Mucosa of rectum (tissue), 2 donors: Measurements from ENCODE around the gene ZNF883.
"Not testable (repeated sequence)": the region's sequence is repeated elsewhere in the genome, so short reads cannot be mapped to it uniquely, and the experiment has no call there.

ENCODE experiments used
- H3K27ac ChIP-seq, 2 donors: one replicate each; pipeline ENCODE4 v1.7.0; 2013; ENCODE audit warnings: inconsistent platforms in 2 of 2, low read depth in 2 of 2, low read length in 2 of 2
- H3K27me3 ChIP-seq, 2 donors: one replicate each; pipeline ENCODE4 v1.7.0; 2013; ENCODE audit warnings: low read length in 2 of 2; ENCODE audit not compliant: control insufficient read depth in 2 of 2, insufficient read depth in 2 of 2
- H3K36me3 ChIP-seq, 2 donors: one replicate each; pipeline ENCODE4 v1.7.0; 2013; ENCODE audit warnings: low read length in 2 of 2; ENCODE audit not compliant: control insufficient read depth in 2 of 2, insufficient read depth in 2 of 2
- H3K4me1 ChIP-seq, 2 donors: one replicate each; pipeline ENCODE4 v1.7.0; 2013; ENCODE audit warnings: low read length in 2 of 2, mild to moderate bottlenecking in 1 of 2; ENCODE audit not compliant: control insufficient read depth in 2 of 2, insufficient read depth in 2 of 2
- H3K4me3 ChIP-seq, 2 donors: one replicate each; pipeline ENCODE4 v1.7.0; 2013; ENCODE audit warnings: low read length in 2 of 2
- H3K9ac ChIP-seq, 2 donors: one replicate each; pipeline ENCODE4 v1.7.0; 2013; ENCODE audit warnings: low read length in 2 of 2, low read depth in 1 of 2, mild to moderate bottlenecking in 1 of 2
- H3K9me3 ChIP-seq, 2 donors: one replicate each; pipeline ENCODE4 v1.7.0; 2013; ENCODE audit warnings: low read length in 2 of 2; ENCODE audit not compliant: control insufficient read depth in 2 of 2
- donor health status: healthy.
- donor health status: Normal muscosa, but diverticular disease.

The ZNF883 gene

GRCh38 chr9:113011911-113012381, at the start of gene ZNF883:
Gene ZNF883 (minus strand): TSS chr9:113012192.
- Histone ChIP-seq H3K4me1 (no peaks in the 10 kb centered on the region), H3K36me3 (no peaks in the 10 kb centered on the region), H3K9me3 (peaks cover 0 to 3% of the 10 kb centered on the region in 2 donors), H3K27me3 (no peaks in the 10 kb centered on the region), H3K4me3 (peak within 1 kb of the TSS in 1 of 2 donors; percentile 10), H3K9ac (no peak within 1 kb of the TSS), H3K27ac (no peak within 1 kb of the TSS)

- not testable (repeated sequence) for H3K27ac ChIP-seq, H3K9ac ChIP-seq, H3K4me1 ChIP-seq, H3K36me3 ChIP-seq, H3K27me3 ChIP-seq, H3K9me3 ChIP-seq, H3K4me3 ChIP-seq
These were observed 49.3 kb upstream of the ZNF883 start for GRCh38 chr9:113061072-113061850.

- H3K27ac ChIP-seq, H3K4me3 ChIP-seq, H3K4me1 ChIP-seq, H3K36me3 ChIP-seq, H3K27me3 ChIP-seq, H3K9ac ChIP-seq: not testable (repeated sequence)
- H3K9me3 ChIP-seq, result peaks cover 7 to 12% of the 10 kb centered on the region in 2 donors
These were observed 47.7 kb upstream of the ZNF883 start for GRCh38 chr9:113059581-113060284.

- peak overlapping the region; percentile 75 to 88 for H3K4me3 ChIP-seq
- H3K36me3 ChIP-seq, result no peaks in the 10 kb centered on the region
- peaks cover 2 to 4% of the 10 kb centered on the region in 2 donors for H3K27me3 ChIP-seq
- peaks cover 0 to 6% of the 10 kb centered on the region in 2 donors for H3K4me1 ChIP-seq
- H3K9me3 ChIP-seq, result peaks cover 10 to 16% of the 10 kb centered on the region in 2 donors
- peak overlapping the region in 1 of 2 donors; percentile 47 for H3K9ac ChIP-seq
- H3K27ac ChIP-seq, result no peak overlapping the region
These were observed 45.2 kb upstream of the ZNF883 start for GRCh38 chr9:113057193-113057592.

- H3K9me3 ChIP-seq, result peaks cover 13 to 19% of the 10 kb centered on the region in 2 donors
- peak within 1 kb of the TSS in 1 of 2 donors; percentile 37 for H3K27ac ChIP-seq
- H3K9ac ChIP-seq, result peak within 1 kb of the TSS; percentile 38 to 71
- peaks cover 2 to 3% of the 10 kb centered on the region in 2 donors for H3K27me3 ChIP-seq
- H3K36me3 ChIP-seq, result no peaks in the 10 kb centered on the region
- peak within 1 kb of the TSS; percentile 75 to 88 for H3K4me3 ChIP-seq
- H3K4me1 ChIP-seq, result peaks cover 0 to 6% of the 10 kb centered on the region in 2 donors
These were observed 44.5 kb upstream of the ZNF883 start, which contains the start of gene ZFP37 for GRCh38 chr9:113056191-113057106. Gene ZFP37 (minus strand): TSS chr9:113056724. CDS start chr9:113056688, 36 bp downstream.

- Histone ChIP-seq H3K36me3 (peaks cover 6 to 7% of the 10 kb centered on the region in 2 donors), H3K4me3 (no peak overlapping the region), H3K27ac (no peak overlapping the region), H3K4me1 (no peaks in the 10 kb centered on the region), H3K9me3 (peaks cover 44 to 54% of the 10 kb centered on the region in 2 donors), H3K9ac (no peak overlapping the region), H3K27me3 (no peaks in the 10 kb centered on the region)
These were observed 31.1 kb upstream of the ZNF883 start for GRCh38 chr9:113042884-113043657.

GRCh38 chr9:113026200-113026599, 14.2 kb upstream of the ZNF883 start:
- Histone ChIP-seq H3K4me3 (no peak overlapping the region), H3K27me3 (no peaks in the 10 kb centered on the region), H3K4me1 (no peaks in the 10 kb centered on the region), H3K9me3 (peaks cover 4% of the 10 kb centered on the region in 2 donors), H3K36me3 (no peaks in the 10 kb centered on the region), H3K27ac (no peak overlapping the region), H3K9ac (no peak overlapping the region)

GRCh38 chr9:113018247-113018646, 6.3 kb upstream of the ZNF883 start:
- H3K27me3 ChIP-seq, result no peaks in the 10 kb centered on the region
- no peak overlapping the region for H3K27ac ChIP-seq
- no peak overlapping the region for H3K4me3 ChIP-seq
- no peaks in the 10 kb centered on the region for H3K4me1 ChIP-seq
- H3K36me3 ChIP-seq, result no peaks in the 10 kb centered on the region
- no peak overlapping the region for H3K9ac ChIP-seq
- peaks cover 0 to 3% of the 10 kb centered on the region in 2 donors for H3K9me3 ChIP-seq

GRCh38 chr9:113012492-113012891, 500 bp upstream of the ZNF883 start:
- Histone ChIP-seq H3K4me1 (no peaks in the 10 kb centered on the region), H3K27ac (no peak overlapping the region), H3K27me3 (no peaks in the 10 kb centered on the region), H3K4me3 (no peak overlapping the region), H3K9me3 (peaks cover 0 to 3% of the 10 kb centered on the region in 2 donors), H3K36me3 (no peaks in the 10 kb centered on the region), H3K9ac (no peak overlapping the region)
